AG10803 (cell line): ENCODE data around the gene IMMP2L.

Source experiments
- DNase-seq: peaks from one replicate; pipeline ENCODE4 v3.0.0; 2010; ENCODE audit warnings: low read depth
- H3K4me3 ChIP-seq: 2 replicates; pipeline ENCODE4 v1.5.1; 2011; ENCODE audit warnings: mild to moderate bottlenecking, low read length, control low read depth
- CTCF ChIP-seq: conservative IDR thresholded peaks from 2 replicates; pipeline ENCODE4 v1.5.1; 2011; ENCODE audit warnings: mild to moderate bottlenecking, low read length, control low read depth, inconsistent platforms

The IMMP2L gene

GRCh38 chr7:111242141-111242755, 320.0 kb downstream of the IMMP2L start:
- no peak for DNase-seq
- H3K4me3 ChIP-seq = no peak overlapping the region
- no peak for TF ChIP-seq CTCF

- H3K4me3 ChIP-seq = no peak overlapping the region
- DNase-seq = no peak
- no peak for TF ChIP-seq CTCF
Measured at GRCh38 chr7:111240371-111240770, 321.9 kb downstream of the IMMP2L start.

GRCh38 chr7:111239437-111239836, 322.9 kb downstream of the IMMP2L start:
- H3K4me3 ChIP-seq = no peak overlapping the region
- TF ChIP-seq CTCF = no peak
- no peak for DNase-seq

GRCh38 chr7:111238886-111239285, 323.4 kb downstream of the IMMP2L start:
- H3K4me3 ChIP-seq = no peak overlapping the region
- no peak for DNase-seq

GRCh38 chr7:111235709-111236108, 326.6 kb downstream of the IMMP2L start:
- no peak for DNase-seq
- no peak overlapping the region for H3K4me3 ChIP-seq
- TF ChIP-seq CTCF = no peak

More at GRCh38 chr7:111238886-111239285, 323.4 kb downstream of the IMMP2L start:
- TF ChIP-seq CTCF = no peak

GRCh38 chr7:111232249-111233084, 329.8 kb downstream of the IMMP2L start:
- TF ChIP-seq CTCF = no peak
- no peak overlapping the region for H3K4me3 ChIP-seq
- DNase-seq = peak; percentile 61

GRCh38 chr7:111229916-111230315, 332.4 kb downstream of the IMMP2L start:
- peak; percentile 81 for DNase-seq
- no peak for TF ChIP-seq CTCF
- no peak overlapping the region for H3K4me3 ChIP-seq
